ENCODE measurements around the gene D2HGDH. TPM values are rescaled to one million over a fixed set of nuclear protein-coding genes. Genes with fewer than 3 reads are reported as not detected.

D2HGDH gene
- 21.1 and 31.8 TPM in 2 replicates for total RNA-seq

DNA sequence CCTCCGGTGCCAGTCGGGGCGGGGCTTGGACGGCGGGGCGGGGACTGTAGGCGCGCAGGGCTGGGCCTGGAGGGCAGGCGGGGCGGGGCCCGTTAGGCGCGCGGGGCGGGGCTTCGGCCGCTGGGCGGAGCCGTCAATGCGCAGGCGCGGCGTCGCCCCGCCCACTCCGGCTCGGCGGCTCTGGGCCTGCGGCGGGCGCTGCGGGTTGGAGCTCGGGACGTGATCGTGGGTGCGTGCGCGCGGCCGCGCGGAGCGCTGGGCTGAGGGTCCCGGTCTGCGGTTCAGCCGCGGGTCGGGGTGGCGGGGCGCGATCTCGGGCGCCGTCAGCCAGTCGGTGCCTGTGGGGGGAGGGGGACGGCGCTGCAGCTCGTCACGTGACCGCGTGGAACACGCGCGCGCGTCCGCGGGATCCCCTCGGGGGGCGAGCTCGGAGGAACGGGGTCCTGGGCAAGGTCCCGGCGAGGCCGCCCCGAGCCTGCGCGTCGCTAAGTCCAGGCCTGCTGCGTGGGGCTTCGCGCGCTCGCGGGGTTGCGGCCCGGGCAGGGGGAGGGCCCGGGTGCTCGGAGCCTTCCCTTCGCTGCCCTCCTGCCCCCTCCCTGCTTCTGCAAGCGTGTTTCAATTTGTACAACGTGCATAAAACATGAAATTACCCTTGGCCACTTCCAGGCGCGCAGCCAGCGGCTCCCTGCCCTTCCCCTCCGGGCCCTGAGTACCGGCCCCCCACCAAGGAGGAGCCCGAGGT, at the start of gene D2HGDH:
TSS of gene D2HGDH (plus strand) at position 164 of the 742 bp plus-strand sequence. CDS start 595 bp downstream, outside the sequence.

DNA sequence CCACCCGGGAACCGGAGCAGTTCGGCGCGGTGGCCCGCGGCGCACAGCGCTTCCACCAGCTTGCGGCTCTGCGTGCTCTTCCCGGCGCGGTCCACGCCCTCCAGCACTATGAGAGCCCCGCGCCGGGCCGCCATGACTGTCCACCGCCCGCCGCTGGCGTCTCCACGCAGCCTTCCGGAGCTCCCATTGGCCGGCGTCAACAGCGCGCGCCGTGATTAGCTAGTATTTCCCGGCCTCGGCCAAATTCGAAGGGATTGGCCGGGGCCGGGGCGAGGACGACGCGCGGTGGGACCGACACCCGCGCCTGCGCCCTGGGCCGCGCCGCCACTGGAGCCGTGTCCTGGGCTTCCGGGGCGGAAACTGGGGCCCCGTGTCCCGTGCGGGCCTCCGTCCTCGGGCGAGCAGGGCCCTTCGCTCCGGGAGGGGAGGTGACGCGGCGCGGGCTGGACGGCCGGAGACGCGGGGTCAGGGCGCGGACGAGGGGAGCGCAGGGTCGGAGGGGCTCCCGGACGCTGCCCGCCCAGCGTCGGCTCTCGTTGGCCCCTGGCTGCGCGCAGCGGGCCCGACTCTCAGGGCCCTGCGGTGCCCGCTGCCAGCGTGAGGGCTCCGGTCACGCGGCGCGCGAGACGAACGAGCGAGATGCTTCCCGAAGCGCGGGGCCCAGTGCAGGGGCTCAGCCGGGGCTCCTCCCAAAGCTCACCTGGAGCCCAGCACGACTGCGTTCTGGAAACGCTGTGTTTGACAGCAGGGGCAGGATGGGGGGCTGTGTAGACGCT, 47.6 kb upstream of the D2HGDH start, which contains the start of gene DTYMK:
TSS of gene DTYMK (minus strand) at position 166 of the 776 bp plus-strand sequence. CDS start at position 134, 32 bp downstream.

DNA sequence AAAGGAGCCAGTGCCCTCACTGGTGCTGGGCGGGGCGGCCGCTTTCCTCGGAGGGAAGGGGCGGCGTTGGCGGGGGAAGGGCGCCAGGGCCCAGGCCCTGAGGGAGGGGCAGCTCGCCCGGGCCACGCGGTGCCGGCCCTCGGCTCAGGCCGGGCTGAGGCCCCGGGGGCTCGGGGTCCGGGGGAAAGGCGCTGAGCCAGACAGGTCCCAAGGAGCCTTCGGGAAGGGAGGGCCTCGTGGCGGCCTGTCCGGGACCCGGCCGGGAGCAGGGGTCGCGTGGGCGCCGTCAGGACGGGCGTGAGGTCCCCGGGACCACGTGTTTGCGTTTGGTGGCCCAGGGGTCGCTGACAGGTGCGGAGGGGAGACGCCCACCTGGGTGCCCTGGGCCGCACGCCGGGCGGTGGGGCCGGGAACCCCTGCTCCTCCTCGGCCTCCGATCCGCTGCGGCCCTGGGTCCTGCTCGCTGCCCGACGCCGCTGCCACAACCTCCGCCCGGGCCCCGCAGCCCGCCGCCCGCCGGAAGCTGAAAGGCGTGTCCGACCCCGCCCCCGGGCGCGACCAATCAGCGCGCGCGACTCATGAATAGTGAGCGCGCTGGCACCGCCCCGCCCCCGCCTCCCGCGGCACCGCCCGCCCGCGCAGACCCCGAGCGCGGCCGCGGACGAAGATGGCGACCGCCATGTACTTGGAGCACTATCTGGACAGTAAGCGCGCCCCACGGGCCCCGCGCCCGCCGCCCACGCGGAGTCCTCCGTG, 32.9 kb upstream of the D2HGDH start, which contains the start of gene ING5:
TSS of gene ING5 (plus strand) at position 641 of the 756 bp plus-strand sequence. CDS start at position 668, 27 bp downstream.

DNA sequence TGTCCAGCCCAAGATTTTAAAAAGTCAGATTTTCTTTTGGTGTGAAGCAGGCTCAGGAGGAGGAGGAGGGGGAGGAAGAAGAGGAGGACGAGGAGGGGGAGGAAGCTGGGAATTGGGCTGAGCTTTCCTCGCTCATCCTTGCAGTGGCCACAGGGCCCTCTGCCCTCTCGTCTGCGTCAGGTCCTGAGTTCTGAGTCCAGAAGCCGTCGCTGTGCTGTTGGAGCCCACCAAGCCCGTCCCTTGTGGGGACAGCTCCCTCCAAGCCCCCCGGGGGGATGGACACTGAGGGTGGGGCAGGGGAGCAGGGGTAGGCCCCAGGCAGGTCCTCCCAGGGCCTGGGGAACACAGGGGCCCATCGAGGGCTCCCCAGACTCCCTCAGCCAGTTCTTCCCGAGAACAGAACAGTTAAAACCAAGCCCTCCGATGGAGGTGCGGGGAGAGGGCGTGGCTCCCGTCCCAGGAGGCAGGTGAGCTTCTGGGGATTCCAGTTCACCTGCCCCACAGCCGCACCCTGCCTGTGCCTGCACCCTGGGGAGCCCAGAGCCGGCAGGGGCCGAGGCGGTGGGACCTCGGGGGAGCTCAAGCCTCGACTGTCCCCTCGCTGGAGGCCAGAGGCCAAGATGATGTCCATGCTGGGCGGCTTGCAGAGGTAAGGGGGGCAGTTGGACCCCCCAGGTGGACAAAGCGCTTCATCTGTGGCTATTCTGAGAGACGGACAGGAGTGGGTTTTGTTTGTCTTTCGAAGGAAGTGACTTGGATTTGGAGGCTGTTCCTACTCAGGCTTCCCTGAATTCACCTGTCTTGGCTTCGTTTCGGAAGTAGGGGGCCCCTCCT, 42.1 kb downstream of the D2HGDH start, which contains the start of gene GAL3ST2:
TSS of gene GAL3ST2 (plus strand) at position 487 of the 834 bp plus-strand sequence. CDS start at position 621, 134 bp downstream.

DNA sequence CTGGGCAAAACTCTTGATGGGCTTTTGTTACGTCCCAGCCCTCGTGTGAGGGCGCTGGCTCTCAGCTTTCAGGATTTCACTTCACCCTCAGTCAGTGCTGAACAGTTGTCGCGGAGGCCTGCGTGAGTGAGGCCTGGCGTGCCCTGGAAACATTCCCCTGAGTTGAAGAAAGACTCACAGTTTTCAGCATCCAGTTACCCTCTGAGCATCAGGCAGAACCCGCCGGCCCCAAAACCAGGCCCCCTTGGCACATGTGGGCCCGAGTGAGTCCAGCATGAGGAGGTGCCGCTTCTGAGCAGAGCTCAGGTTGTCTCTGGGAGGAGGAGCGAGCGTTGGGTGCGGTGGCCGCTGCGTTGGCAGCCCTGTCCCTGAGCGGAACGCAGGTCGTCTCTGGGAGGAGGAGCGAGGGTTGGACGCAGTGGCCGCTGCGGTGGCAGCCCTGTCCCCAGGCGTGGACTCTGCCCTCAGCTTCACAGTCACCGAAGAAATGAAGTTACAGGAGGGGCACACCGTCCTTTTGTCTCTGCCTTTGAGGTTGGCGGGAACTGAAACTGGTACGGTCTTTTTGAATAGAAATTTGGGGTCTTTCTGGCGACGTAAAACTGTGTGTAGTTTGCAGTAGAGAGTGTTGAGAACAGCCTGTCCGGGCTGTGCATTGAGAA, 74.4 kb downstream of the D2HGDH start, which contains the start of gene NEU4:
TSS of gene NEU4 (plus strand) at position 473 of the 662 bp plus-strand sequence. CDS start 5,292 bp downstream, outside the sequence.

Other genes starting within 250 kb of the D2HGDH start
- gene STK25, start 226.0 kb upstream of the D2HGDH start, total RNA-seq: 202 and 284 TPM in 2 replicates
- 17.2 and 31.4 TPM in 2 replicates for gene BOK, start 175.9 kb upstream of the D2HGDH start, total RNA-seq
- 34.6 and 54.3 TPM in 2 replicates for gene THAP4, start 97.5 kb upstream of the D2HGDH start, total RNA-seq
- gene ATG4B, start 96.9 kb upstream of the D2HGDH start, total RNA-seq: 67.6 and 70.0 TPM in 2 replicates
- gene DTYMK, start 47.8 kb upstream of the D2HGDH start, total RNA-seq: 22.0 and 70.8 TPM in 2 replicates
- 20.1 and 31.8 TPM in 2 replicates for gene ING5, start 32.6 kb upstream of the D2HGDH start, total RNA-seq
- 0.15 TPM in 1 of 2 replicates, not detected in the other for gene GAL3ST2, start 42.2 kb downstream of the D2HGDH start, total RNA-seq
- under 0.01 TPM in 1 of 2 replicates, not detected in the other for gene NEU4, start 74.6 kb downstream of the D2HGDH start, total RNA-seq
- not detected in 2 replicates for gene PDCD1, start 124.3 kb downstream of the D2HGDH start, total RNA-seq
- gene RTP5, start 135.1 kb downstream of the D2HGDH start, total RNA-seq: not detected in 2 replicates